Uterus (tissue), 4 donors: Measurements from ENCODE around the gene SVOP. TPM values are rescaled to one million over a fixed set of nuclear protein-coding genes. Genes with fewer than 3 reads are reported as not detected.
"Not testable (repeated sequence)": the region's sequence is repeated elsewhere in the genome, so short reads cannot be mapped to it uniquely, and the experiment has no call there.

Experiments
- DNase-seq, 2 donors: peaks; one replicate each; pipeline ENCODE4 v3.0.0-alpha.2; 2019 to 2020
- H3K27ac ChIP-seq, 2 donors: fragments of 200-600 bp; sonication (generic); 1 replicate in 1 of 2; 2 replicates in 1 of 2; pipeline ENCODE4 v1.5.1; 2016 to 2018
- H3K27me3 ChIP-seq, 2 donors: fragments of 200-600 bp; sonication (generic); one replicate each; pipeline ENCODE4 v1.5.1; 2018 to 2019; ENCODE audit warnings: control low read depth in 1 of 2
- H3K36me3 ChIP-seq, 2 donors: fragments of 200-600 bp; sonication (generic); one replicate each; pipeline ENCODE4 v1.5.1; 2019; ENCODE audit warnings: control low read depth in 1 of 2
- H3K4me1 ChIP-seq, 2 donors: fragments of 200-600 bp; sonication (generic); one replicate each; pipeline ENCODE4 v1.5.1; 2018 to 2019; ENCODE audit warnings: control low read depth in 1 of 2
- H3K4me3 ChIP-seq, 2 donors: fragments of 200-600 bp; sonication (generic); 1 replicate in 1 of 2; 2 replicates in 1 of 2; pipeline ENCODE4 v1.5.1; 2018 to 2019; ENCODE audit warnings: mild to moderate bottlenecking in 1 of 2
- H3K9me3 ChIP-seq, 2 donors: fragments of 200-600 bp; sonication (generic); one replicate each; pipeline ENCODE4 v1.5.1; 2019; ENCODE audit warnings: control low read depth in 1 of 2
- POLR2A ChIP-seq, 2 donors: fragments of 450-650 bp; IDR thresholded peaks; one replicate each; pipeline ENCODE4 v1.6.1; 2016; ENCODE audit warnings: antibody characterized with exemption in 2 of 2, mild to moderate bottlenecking in 1 of 2, moderate library complexity in 1 of 2
- intact Hi-C: fragments of 100-400 bp; cut with DNase I; formaldehyde crosslinking; loops from one replicate; pipeline ENCODE4 v1.15.1; 2023; ENCODE audit warnings: low total_unique reads
- total RNA-seq, 4 donors: library from RNA; depleted of rRNA in 3 of 4; stranded (reverse); fragments of >200 nt in 3 of 4; gene quantifications; one replicate each; pipeline versions ENCODE4 v1.1.0 to v1.2.4, GENCODE V29; 2014 to 2023
- TF ChIP-seq, protein P1 (sequence below), 4 experiments: fragments of 200-600 bp in 2 of 4; fragments of 450-650 bp in 2 of 4; sonication (generic) in 2 of 4; IDR thresholded peaks; one replicate each; pipeline ENCODE4 v1.5.1; 2016 to 2019; ENCODE audit warnings: antibody characterized with exemption in 4 of 4, mild to moderate bottlenecking in 2 of 4, moderate library complexity in 1 of 4
- donor health status: DM: yes; HTN: yes; CAD: no.

Gene SVOP
- total RNA-seq, 4 donors from 2014 or later, result 0.14 TPM; not detected in 3

DNA sequence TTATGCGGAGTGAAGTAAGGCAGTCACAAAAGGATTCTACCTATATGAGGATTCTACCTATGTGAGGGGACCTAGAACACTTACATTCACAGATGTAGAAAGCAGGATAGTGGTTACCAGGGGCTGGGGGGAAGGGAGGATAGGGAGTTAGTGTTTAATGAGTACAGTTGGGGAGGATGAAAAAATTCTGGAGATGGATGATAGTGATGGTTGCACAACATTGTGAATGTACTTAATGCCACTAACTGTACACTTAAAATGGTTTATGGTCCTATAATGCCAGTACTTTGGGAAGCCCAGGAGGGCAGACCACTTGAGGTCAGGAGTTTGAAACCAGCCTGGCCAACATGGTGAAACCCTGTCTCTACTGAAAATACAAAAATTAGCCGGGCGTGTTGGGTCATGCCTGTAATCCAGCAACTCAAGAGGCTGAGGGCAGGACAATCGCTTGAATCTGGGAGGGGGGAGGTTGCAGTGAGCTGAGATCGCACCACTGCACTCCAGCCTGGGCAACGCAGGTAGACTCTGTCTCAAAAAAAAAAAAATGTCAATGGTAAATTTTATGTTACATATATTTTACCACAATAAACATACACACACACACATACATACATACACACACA, 25.4 kb downstream of the SVOP start:
- Histone ChIP-seq H3K27me3 (no peaks in the 10 kb centered on the region), H3K4me3 (no peak overlapping the region), H3K27ac (no peak overlapping the region), H3K36me3 (no peaks in the 10 kb centered on the region), H3K4me1 (no peaks in the 10 kb centered on the region), H3K9me3 (no peaks in the 10 kb centered on the region)
- intact Hi-C loops, result no loop called here
- TF ChIP-seq, protein P1, sequence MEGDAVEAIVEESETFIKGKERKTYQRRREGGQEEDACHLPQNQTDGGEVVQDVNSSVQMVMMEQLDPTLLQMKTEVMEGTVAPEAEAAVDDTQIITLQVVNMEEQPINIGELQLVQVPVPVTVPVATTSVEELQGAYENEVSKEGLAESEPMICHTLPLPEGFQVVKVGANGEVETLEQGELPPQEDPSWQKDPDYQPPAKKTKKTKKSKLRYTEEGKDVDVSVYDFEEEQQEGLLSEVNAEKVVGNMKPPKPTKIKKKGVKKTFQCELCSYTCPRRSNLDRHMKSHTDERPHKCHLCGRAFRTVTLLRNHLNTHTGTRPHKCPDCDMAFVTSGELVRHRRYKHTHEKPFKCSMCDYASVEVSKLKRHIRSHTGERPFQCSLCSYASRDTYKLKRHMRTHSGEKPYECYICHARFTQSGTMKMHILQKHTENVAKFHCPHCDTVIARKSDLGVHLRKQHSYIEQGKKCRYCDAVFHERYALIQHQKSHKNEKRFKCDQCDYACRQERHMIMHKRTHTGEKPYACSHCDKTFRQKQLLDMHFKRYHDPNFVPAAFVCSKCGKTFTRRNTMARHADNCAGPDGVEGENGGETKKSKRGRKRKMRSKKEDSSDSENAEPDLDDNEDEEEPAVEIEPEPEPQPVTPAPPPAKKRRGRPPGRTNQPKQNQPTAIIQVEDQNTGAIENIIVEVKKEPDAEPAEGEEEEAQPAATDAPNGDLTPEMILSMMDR (IDR thresholded peaks at IDR 0.05), result no peak
- no peak for TF ChIP-seq POLR2A (IDR thresholded peaks at IDR 0.05)
- DNase-seq, result no peak

DNA sequence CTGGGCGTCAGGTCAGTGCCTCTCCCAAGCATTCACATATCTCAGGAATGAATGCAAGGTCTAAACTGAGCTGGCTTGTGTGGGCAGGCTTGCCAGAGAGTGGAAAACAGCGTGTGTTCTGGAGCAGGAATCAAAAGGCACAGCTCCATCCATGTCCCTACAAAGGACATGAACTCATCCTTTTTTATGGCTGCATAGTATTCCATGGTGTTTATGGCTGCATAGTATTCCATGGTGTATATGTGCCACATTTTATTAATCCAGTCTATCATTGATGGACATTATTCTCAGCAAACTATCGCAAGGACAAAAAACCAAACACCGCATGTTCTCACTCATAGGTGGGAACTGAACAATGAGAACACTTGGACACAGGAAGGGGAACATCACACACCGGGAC, 30.8 kb downstream of the SVOP start:
- H3K9me3 ChIP-seq, H3K36me3 ChIP-seq, H3K4me1 ChIP-seq, DNase-seq, H3K27me3 ChIP-seq, intact Hi-C loops, H3K4me3 ChIP-seq, H3K27ac ChIP-seq: not testable (repeated sequence)

DNA sequence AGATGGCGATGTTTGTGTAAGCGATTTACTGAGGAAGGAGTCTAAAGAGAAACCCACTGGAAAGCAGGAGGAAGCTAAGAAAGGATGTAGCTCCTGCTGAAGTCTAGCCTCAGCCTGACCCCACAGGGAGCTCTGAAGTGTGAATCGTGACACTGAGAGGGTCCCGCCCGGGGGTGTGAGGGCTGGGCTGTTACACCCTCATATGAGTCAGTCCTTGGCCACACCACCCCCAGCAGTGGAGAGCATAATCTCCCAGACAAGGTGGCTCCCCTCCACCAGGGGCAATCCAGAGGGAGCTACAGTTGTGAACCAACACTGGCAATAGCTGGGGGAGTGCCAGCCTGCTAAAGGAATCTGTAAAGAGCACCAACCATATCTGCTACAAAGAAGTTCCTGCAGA, 31.5 kb downstream of the SVOP start:
- no peaks in the 10 kb centered on the region for H3K36me3 ChIP-seq
- H3K9me3 ChIP-seq, result no peaks in the 10 kb centered on the region
- H3K27me3 ChIP-seq, result no peaks in the 10 kb centered on the region
- intact Hi-C loops, result no loop called here
- DNase-seq, result no peak
- H3K4me1 ChIP-seq, result no peaks in the 10 kb centered on the region
- TF ChIP-seq, protein P1 (IDR thresholded peaks at IDR 0.05), result no peak
- TF ChIP-seq POLR2A (IDR thresholded peaks at IDR 0.05), result no peak
- no peak overlapping the region for H3K4me3 ChIP-seq
- no peak overlapping the region for H3K27ac ChIP-seq

DNA sequence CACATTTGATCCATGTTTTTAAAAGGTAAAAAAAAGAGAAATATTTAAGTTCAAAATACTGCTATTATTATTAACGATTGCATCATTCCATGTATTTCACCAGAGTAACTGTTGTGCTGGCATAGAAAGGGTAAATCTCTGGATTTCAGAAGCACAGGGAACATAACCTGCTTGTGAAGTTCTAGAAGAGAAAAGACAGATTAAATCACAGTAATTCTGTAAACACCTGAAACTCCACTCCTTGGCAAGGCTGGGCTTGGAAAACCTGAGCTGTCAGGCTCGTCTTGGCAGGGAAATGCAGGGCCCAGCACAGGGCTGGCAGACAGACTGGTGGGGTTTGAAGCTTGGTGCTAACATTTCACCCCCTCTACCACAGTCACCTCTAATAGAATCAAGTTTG, 35.1 kb downstream of the SVOP start:
- Histone ChIP-seq H3K27ac (no peak overlapping the region), H3K9me3 (no peaks in the 10 kb centered on the region), H3K36me3 (no peaks in the 10 kb centered on the region), H3K4me1 (no peaks in the 10 kb centered on the region), H3K4me3 (no peak overlapping the region), H3K27me3 (no peaks in the 10 kb centered on the region)
- intact Hi-C loops, result no loop called here
- no peak for DNase-seq
- no peak for TF ChIP-seq POLR2A (IDR thresholded peaks at IDR 0.05)
- TF ChIP-seq, protein P1 (IDR thresholded peaks at IDR 0.05), result no peak

DNA sequence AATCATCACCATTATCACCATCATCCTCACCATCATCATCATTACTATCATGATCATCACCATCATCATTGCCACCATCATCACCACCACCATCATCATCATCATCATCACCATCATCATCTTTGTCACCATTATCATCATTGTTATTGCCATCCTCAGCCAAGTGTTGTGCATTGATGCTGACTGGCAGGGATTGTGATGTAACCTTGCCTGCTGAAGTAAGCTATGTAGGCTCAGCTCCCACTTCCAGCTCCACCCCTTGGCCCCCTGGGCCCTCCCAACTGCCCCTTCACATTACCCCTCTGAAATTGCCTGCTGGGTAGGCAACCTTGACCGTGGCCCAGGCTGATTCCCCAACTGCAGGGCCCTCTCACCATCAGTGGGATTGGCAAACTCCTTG, 37.6 kb downstream of the SVOP start:
- TF ChIP-seq, protein P1 (IDR thresholded peaks at IDR 0.05), result no peak
- no peak for TF ChIP-seq POLR2A (IDR thresholded peaks at IDR 0.05)
- no peaks in the 10 kb centered on the region for H3K9me3 ChIP-seq
- no peak for DNase-seq
- H3K4me1 ChIP-seq, result no peaks in the 10 kb centered on the region
- no peak overlapping the region for H3K27ac ChIP-seq
- H3K4me3 ChIP-seq, result no peak overlapping the region
- intact Hi-C loops, result no loop called here
- H3K36me3 ChIP-seq, result no peaks in the 10 kb centered on the region
- H3K27me3 ChIP-seq, result no peaks in the 10 kb centered on the region
